WTC11 (cell line): ENCODE data around the gene CAMSAP3. TPM values are rescaled to one million over a fixed set of nuclear protein-coding genes. Genes with fewer than 3 reads are reported as not detected.

Experiments used
- ATAC-seq: fragments of 200-7000 bp; cut with Tn5 transposase; 2 replicates; pipeline ENCODE4 v1.10.0; 2021; ENCODE audit warnings: mild to moderate bottlenecking, moderate library complexity
- CTCF ChIA-PET: fragments of 300-600 bp; sonication (Branson Sonifier 250); formaldehyde crosslinking; loops from one replicate; lab custom pipeline; 2021; ENCODE audit warnings: antibody characterized with exemption; lab: Charles Lee
- POLR2A ChIA-PET: fragments of 350-600 bp; sonication (Branson Sonifier 250); formaldehyde crosslinking; loops from one replicate; lab custom pipeline; 2021; ENCODE audit warnings: antibody characterized with exemption; lab: Charles Lee
- DNase-seq: peaks from one replicate; pipeline ENCODE4 v3.0.0; 2021; ENCODE audit warnings: low spot score
- H3K27ac Mint-ChIP-seq: 2 replicates; pipeline ENCODE4 v1.8.0; 2021; ENCODE audit warnings: mixed read lengths
- H3K27me3 Mint-ChIP-seq: 2 replicates; pipeline ENCODE4 v1.8.0; 2021; ENCODE audit warnings: low read depth, mild to moderate bottlenecking, moderate library complexity, mixed read lengths
- H3K36me3 Mint-ChIP-seq: 2 replicates; pipeline ENCODE4 v1.8.0; 2021; ENCODE audit warnings: mixed read lengths
- H3K4me1 Mint-ChIP-seq: 2 replicates; pipeline ENCODE4 v1.8.0; 2022; ENCODE audit warnings: mixed read lengths
- H3K4me3 Mint-ChIP-seq: 2 replicates; pipeline ENCODE4 v1.8.0; 2021; ENCODE audit warnings: mild to moderate bottlenecking, moderate library complexity, mixed read lengths
- H3K9me3 Mint-ChIP-seq: 2 replicates; pipeline ENCODE4 v1.8.0; 2021; ENCODE audit warnings: mixed read lengths
- ATF6 ChIP-seq: sonication (generic); formaldehyde crosslinking; IDR thresholded peaks from 2 replicates; pipeline ENCODE4 v1.8.1; 2023; ENCODE audit warnings: mild to moderate bottlenecking, missing genetic modification reagents
- ETV6 ChIP-seq: sonication (generic); formaldehyde crosslinking; IDR thresholded peaks from 2 replicates; pipeline ENCODE4 v1.8.1; 2022; ENCODE audit warnings: mild to moderate bottlenecking, missing genetic modification reagents
- FOXJ3 ChIP-seq: sonication (generic); formaldehyde crosslinking; IDR thresholded peaks from 2 replicates; pipeline ENCODE4 v1.9.0; 2021; ENCODE audit warnings: missing genetic modification reagents, mild to moderate bottlenecking, borderline replicate concordance
- FOXP4 ChIP-seq: sonication (generic); formaldehyde crosslinking; IDR thresholded peaks from 2 replicates; pipeline ENCODE4 v1.8.0; 2022; ENCODE audit warnings: mild to moderate bottlenecking, missing genetic modification reagents
- GABPB1 ChIP-seq: sonication (generic); formaldehyde crosslinking; IDR thresholded peaks from 2 replicates; pipeline ENCODE4 v1.8.1; 2023; ENCODE audit warnings: mild to moderate bottlenecking, missing genetic modification reagents
- HMGA2 ChIP-seq: fragments of 250-450 bp; sonication (Bioruptor Pico); IDR thresholded peaks from 2 replicates; pipeline ENCODE4 v1.4.0; 2021; ENCODE audit warnings: mild to moderate bottlenecking, moderate library complexity
- IRF2 ChIP-seq: sonication (generic); formaldehyde crosslinking; IDR thresholded peaks from 2 replicates; pipeline ENCODE4 v1.8.0; 2022; ENCODE audit warnings: low read depth, missing genetic modification reagents, borderline replicate concordance
- JAZF1 ChIP-seq: fragments of 250-450 bp; sonication (Bioruptor Pico); IDR thresholded peaks from 2 replicates; pipeline ENCODE4 v1.9.0; 2021; ENCODE audit warnings: moderate library complexity, mild to moderate bottlenecking, inconsistent platforms
- MXD4 ChIP-seq: fragments of 250-450 bp; sonication (Bioruptor Pico); IDR thresholded peaks from 2 replicates; pipeline ENCODE4 v1.8.0; 2021; ENCODE audit warnings: mild to moderate bottlenecking, moderate library complexity, borderline replicate concordance
- RORB ChIP-seq: fragments of 250-450 bp; sonication (Bioruptor Pico); IDR thresholded peaks from 2 replicates; pipeline ENCODE4 v1.9.0; 2021; ENCODE audit warnings: mild to moderate bottlenecking
- SP1 ChIP-seq: sonication (generic); formaldehyde crosslinking; conservative IDR thresholded peaks from 2 replicates; pipeline ENCODE4 v1.8.1; 2022; ENCODE audit warnings: missing genetic modification reagents
- USF1 ChIP-seq: sonication (generic); formaldehyde crosslinking; IDR thresholded peaks from 2 replicates; pipeline ENCODE4 v1.8.0; 2022; ENCODE audit warnings: mild to moderate bottlenecking, missing genetic modification reagents
- ZNF232 ChIP-seq: sonication (generic); formaldehyde crosslinking; IDR thresholded peaks from 2 replicates; pipeline ENCODE4 v1.8.0; 2022; ENCODE audit warnings: mild to moderate bottlenecking, missing genetic modification reagents
- ZNF396 ChIP-seq: fragments of 250-450 bp; sonication (Bioruptor Pico); IDR thresholded peaks from 2 replicates; pipeline ENCODE4 v1.8.0; 2021; ENCODE audit warnings: mild to moderate bottlenecking, moderate library complexity, borderline replicate concordance
- total RNA-seq: library from RNA; stranded (reverse); gene quantifications from 3 replicates; pipeline ENCODE4 v1.2.3, GENCODE V29; 2021
- TF ChIP-seq, protein P1 (sequence below): fragments of 250-450 bp; sonication (Bioruptor Pico); IDR thresholded peaks from 2 replicates; pipeline ENCODE4 v1.9.0; 2021; ENCODE audit warnings: mild to moderate bottlenecking, borderline replicate concordance
- TF ChIP-seq, protein P2 (sequence below): sonication (generic); formaldehyde crosslinking; IDR thresholded peaks from 2 replicates; pipeline ENCODE4 v1.8.1; 2022; ENCODE audit warnings: mild to moderate bottlenecking, missing genetic modification reagents, moderate library complexity, borderline replicate concordance
- TF ChIP-seq, protein P3 (sequence below): sonication (generic); formaldehyde crosslinking; IDR thresholded peaks from 2 replicates; pipeline ENCODE4 v1.8.1; 2022; ENCODE audit warnings: low read depth, mild to moderate bottlenecking, moderate library complexity, missing genetic modification reagents, borderline replicate concordance
- TF ChIP-seq, protein P4 (sequence below): sonication (generic); formaldehyde crosslinking; IDR thresholded peaks from 2 replicates; pipeline ENCODE4 v1.8.0; 2022; ENCODE audit warnings: missing genetic modification reagents

Gene CAMSAP3
- total RNA-seq, 1 experiment from 2014 or later: 27.8 TPM

DNA sequence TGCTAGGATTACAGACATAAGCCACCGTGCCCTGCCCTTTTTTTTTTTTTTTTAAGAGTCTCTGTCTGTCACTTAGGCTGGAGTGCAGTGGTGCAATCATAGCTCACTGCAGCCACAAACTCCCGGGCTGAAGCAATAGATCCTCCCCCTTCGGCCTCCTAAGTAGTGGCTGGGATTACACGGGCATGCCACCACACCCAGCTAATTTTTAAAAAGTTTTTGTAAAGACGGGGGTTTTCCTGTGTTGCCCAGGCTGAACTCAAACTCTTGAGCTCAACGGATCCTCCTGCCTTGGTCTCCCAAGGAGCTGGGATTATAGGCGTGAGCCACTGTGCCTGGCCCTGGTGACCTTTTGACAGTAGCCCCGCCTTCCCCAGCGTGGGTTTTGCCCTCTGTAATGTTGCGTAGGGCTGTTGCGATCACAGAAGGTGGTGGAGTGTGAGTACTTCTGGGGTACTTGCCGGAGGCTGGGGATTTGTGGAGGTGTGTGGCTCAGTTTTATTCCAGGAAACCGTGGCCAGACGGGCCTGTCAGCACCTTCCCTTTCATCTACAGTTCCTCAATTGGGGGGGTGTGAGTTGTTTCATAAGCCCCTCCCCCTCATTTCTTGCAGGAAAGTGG lies 61.6 kb downstream of the CAMSAP3 start:
- peaks cover 5% of the 10 kb centered on the region for H3K4me1 Mint-ChIP-seq
- H3K27ac Mint-ChIP-seq: no peak overlapping the region
- no peaks in the 10 kb centered on the region for H3K36me3 Mint-ChIP-seq
- no peak for ATAC-seq
- H3K27me3 Mint-ChIP-seq: peaks cover 54% of the 10 kb centered on the region
- ChIA-PET POLR2A (interaction anchor here (0.7 kb wide), 1 partner anchor 8 kb away, joined by 4 read pairs; no protein-coding TSS in a partner anchor), CTCF (interaction anchor here (1.3 to 3.0 kb wide), 2 partner anchors 23 to 89 kb away, joined by 3 to 19 read pairs; partner anchors contain the start of gene TRAPPC5)
- no peak for DNase-seq
- H3K9me3 Mint-ChIP-seq: no peaks in the 10 kb centered on the region
- TF ChIP-seq ETV6 (CRISPR knock-in tag): no peak
- TF ChIP-seq USF1 (CRISPR knock-in tag): no peak
- TF ChIP-seq, protein P1, sequence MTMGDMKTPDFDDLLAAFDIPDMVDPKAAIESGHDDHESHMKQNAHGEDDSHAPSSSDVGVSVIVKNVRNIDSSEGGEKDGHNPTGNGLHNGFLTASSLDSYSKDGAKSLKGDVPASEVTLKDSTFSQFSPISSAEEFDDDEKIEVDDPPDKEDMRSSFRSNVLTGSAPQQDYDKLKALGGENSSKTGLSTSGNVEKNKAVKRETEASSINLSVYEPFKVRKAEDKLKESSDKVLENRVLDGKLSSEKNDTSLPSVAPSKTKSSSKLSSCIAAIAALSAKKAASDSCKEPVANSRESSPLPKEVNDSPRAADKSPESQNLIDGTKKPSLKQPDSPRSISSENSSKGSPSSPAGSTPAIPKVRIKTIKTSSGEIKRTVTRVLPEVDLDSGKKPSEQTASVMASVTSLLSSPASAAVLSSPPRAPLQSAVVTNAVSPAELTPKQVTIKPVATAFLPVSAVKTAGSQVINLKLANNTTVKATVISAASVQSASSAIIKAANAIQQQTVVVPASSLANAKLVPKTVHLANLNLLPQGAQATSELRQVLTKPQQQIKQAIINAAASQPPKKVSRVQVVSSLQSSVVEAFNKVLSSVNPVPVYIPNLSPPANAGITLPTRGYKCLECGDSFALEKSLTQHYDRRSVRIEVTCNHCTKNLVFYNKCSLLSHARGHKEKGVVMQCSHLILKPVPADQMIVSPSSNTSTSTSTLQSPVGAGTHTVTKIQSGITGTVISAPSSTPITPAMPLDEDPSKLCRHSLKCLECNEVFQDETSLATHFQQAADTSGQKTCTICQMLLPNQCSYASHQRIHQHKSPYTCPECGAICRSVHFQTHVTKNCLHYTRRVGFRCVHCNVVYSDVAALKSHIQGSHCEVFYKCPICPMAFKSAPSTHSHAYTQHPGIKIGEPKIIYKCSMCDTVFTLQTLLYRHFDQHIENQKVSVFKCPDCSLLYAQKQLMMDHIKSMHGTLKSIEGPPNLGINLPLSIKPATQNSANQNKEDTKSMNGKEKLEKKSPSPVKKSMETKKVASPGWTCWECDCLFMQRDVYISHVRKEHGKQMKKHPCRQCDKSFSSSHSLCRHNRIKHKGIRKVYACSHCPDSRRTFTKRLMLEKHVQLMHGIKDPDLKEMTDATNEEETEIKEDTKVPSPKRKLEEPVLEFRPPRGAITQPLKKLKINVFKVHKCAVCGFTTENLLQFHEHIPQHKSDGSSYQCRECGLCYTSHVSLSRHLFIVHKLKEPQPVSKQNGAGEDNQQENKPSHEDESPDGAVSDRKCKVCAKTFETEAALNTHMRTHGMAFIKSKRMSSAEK: no peak
- TF ChIP-seq, protein P2, sequence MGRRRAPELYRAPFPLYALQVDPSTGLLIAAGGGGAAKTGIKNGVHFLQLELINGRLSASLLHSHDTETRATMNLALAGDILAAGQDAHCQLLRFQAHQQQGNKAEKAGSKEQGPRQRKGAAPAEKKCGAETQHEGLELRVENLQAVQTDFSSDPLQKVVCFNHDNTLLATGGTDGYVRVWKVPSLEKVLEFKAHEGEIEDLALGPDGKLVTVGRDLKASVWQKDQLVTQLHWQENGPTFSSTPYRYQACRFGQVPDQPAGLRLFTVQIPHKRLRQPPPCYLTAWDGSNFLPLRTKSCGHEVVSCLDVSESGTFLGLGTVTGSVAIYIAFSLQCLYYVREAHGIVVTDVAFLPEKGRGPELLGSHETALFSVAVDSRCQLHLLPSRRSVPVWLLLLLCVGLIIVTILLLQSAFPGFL (CRISPR knock-in tag): no peak
- TF ChIP-seq RORB (CRISPR knock-in tag): no peak
- no peak for TF ChIP-seq ZNF396 (CRISPR knock-in tag)
- TF ChIP-seq, protein P3, sequence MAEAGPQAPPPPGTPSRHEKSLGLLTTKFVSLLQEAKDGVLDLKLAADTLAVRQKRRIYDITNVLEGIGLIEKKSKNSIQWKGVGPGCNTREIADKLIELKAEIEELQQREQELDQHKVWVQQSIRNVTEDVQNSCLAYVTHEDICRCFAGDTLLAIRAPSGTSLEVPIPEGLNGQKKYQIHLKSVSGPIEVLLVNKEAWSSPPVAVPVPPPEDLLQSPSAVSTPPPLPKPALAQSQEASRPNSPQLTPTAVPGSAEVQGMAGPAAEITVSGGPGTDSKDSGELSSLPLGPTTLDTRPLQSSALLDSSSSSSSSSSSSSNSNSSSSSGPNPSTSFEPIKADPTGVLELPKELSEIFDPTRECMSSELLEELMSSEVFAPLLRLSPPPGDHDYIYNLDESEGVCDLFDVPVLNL (CRISPR knock-in tag): no peak
- TF ChIP-seq, protein P4, sequence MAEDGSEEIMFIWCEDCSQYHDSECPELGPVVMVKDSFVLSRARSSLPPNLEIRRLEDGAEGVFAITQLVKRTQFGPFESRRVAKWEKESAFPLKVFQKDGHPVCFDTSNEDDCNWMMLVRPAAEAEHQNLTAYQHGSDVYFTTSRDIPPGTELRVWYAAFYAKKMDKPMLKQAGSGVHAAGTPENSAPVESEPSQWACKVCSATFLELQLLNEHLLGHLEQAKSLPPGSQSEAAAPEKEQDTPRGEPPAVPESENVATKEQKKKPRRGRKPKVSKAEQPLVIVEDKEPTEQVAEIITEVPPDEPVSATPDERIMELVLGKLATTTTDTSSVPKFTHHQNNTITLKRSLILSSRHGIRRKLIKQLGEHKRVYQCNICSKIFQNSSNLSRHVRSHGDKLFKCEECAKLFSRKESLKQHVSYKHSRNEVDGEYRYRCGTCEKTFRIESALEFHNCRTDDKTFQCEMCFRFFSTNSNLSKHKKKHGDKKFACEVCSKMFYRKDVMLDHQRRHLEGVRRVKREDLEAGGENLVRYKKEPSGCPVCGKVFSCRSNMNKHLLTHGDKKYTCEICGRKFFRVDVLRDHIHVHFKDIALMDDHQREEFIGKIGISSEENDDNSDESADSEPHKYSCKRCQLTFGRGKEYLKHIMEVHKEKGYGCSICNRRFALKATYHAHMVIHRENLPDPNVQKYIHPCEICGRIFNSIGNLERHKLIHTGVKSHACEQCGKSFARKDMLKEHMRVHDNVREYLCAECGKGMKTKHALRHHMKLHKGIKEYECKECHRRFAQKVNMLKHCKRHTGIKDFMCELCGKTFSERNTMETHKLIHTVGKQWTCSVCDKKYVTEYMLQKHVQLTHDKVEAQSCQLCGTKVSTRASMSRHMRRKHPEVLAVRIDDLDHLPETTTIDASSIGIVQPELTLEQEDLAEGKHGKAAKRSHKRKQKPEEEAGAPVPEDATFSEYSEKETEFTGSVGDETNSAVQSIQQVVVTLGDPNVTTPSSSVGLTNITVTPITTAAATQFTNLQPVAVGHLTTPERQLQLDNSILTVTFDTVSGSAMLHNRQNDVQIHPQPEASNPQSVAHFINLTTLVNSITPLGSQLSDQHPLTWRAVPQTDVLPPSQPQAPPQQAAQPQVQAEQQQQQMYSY (CRISPR knock-in tag): no peak
- no peak for TF ChIP-seq JAZF1 (CRISPR knock-in tag)
- no peak for TF ChIP-seq MXD4 (CRISPR knock-in tag)
- TF ChIP-seq SP1 (CRISPR knock-in tag): no peak
- TF ChIP-seq GABPB1 (CRISPR knock-in tag): no peak
- no peak for TF ChIP-seq FOXJ3 (CRISPR knock-in tag)
- no peak for TF ChIP-seq FOXP4 (CRISPR knock-in tag)
- TF ChIP-seq HMGA2 (CRISPR knock-in tag): no peak
- TF ChIP-seq ZNF232: no peak
- TF ChIP-seq IRF2 (CRISPR knock-in tag): no peak
- no peak for TF ChIP-seq ATF6
- TF ChIP-seq, all 79 proteins: peak for 0
- no peak overlapping the region for H3K4me3 Mint-ChIP-seq
